GM23338 (cell line): Measurements from ENCODE around the gene PYGB. TPM values are rescaled to one million over a fixed set of nuclear protein-coding genes. Genes with fewer than 3 reads are reported as not detected.
"Not testable (repeated sequence)": the region's sequence is repeated elsewhere in the genome, so short reads cannot be mapped to it uniquely, and the experiment has no call there.

ENCODE experiments used
- ATAC-seq: fragments of 200-7000 bp; cut with Tn5 transposase; 3 replicates; pipeline ENCODE4 v1.9.1; 2020
- DNase-seq: peaks from one replicate; pipeline ENCODE4 v3.0.0-alpha.2; 2015; ENCODE audit warnings: low spot score
- H2AFZ ChIP-seq: fragments of 200-600 bp; sonication (generic); 2 replicates; pipeline ENCODE4 v1.8.0; 2016; ENCODE audit warnings: antibody characterized with exemption, mild to moderate bottlenecking, moderate library complexity
- H3F3A ChIP-seq: fragments of 200-600 bp; sonication (generic); replicated peaks from 2 replicates; pipeline ENCODE4 v1.8.0; 2017; ENCODE audit warnings: antibody characterized with exemption, mixed run types, low read depth
- H3K27ac ChIP-seq: fragments of 200-600 bp; sonication (generic); 2 replicates; pipeline ENCODE4 v1.6.1; 2016; ENCODE audit warnings: low read depth
- H3K27me3 ChIP-seq: fragments of 200-600 bp; sonication (generic); 2 replicates; pipeline ENCODE4 v1.8.0; 2016; ENCODE audit warnings: mild to moderate bottlenecking, mixed run types, moderate library complexity; ENCODE audit not compliant: insufficient read depth
- H3K36me3 ChIP-seq: fragments of 200-600 bp; sonication (generic); 2 replicates; pipeline ENCODE4 v1.8.0; 2016; ENCODE audit warnings: mild to moderate bottlenecking; ENCODE audit not compliant: insufficient read depth
- H3K4me1 ChIP-seq: fragments of 200-600 bp; sonication (generic); 2 replicates; pipeline ENCODE4 v1.8.0; 2016; ENCODE audit warnings: mild to moderate bottlenecking, moderate library complexity; ENCODE audit not compliant: insufficient read depth
- H3K4me2 ChIP-seq: fragments of 200-600 bp; sonication (generic); 2 replicates; pipeline ENCODE4 v1.7.1; 2017; ENCODE audit warnings: mixed run types
- H3K4me3 ChIP-seq: fragments of 200-600 bp; sonication (generic); 2 replicates; pipeline ENCODE4 v1.6.1; 2016; ENCODE audit warnings: mixed run types
- H3K79me2 ChIP-seq: fragments of 200-600 bp; sonication (generic); replicated peaks from 2 replicates; pipeline ENCODE4 v1.8.0; 2017; ENCODE audit warnings: mild to moderate bottlenecking; ENCODE audit not compliant: insufficient read depth
- H3K9me2 ChIP-seq: fragments of 200-600 bp; sonication (generic); 2 replicates; pipeline ENCODE4 v1.8.0; 2017; ENCODE audit not compliant: insufficient read depth
- H4K20me1 ChIP-seq: fragments of 200-600 bp; sonication (generic); replicated peaks from 2 replicates; pipeline ENCODE4 v1.8.0; 2017; ENCODE audit warnings: mild to moderate bottlenecking; ENCODE audit not compliant: insufficient read depth
- H3K27ac Mint-ChIP-seq: 2 replicates; pipeline ENCODE4 v1.8.0; 2020; ENCODE audit warnings: inconsistent platforms, mild to moderate bottlenecking, moderate library complexity, mixed read lengths
- H3K27me3 Mint-ChIP-seq: 3 replicates; pipeline ENCODE4 v1.8.0; 2022; ENCODE audit warnings: low read depth, mild to moderate bottlenecking, moderate library complexity, mixed read lengths, inconsistent platforms; ENCODE audit not compliant: insufficient read depth, poor library complexity
- H3K36me3 Mint-ChIP-seq: 3 replicates; pipeline ENCODE4 v1.8.0; 2021; ENCODE audit warnings: low read depth, mild to moderate bottlenecking, inconsistent platforms, moderate library complexity, mixed read lengths
- H3K4me1 Mint-ChIP-seq: 3 replicates; pipeline ENCODE4 v1.8.0; 2020; ENCODE audit warnings: mild to moderate bottlenecking, inconsistent platforms, mixed read lengths
- H3K4me3 Mint-ChIP-seq: 3 replicates; pipeline ENCODE4 v1.8.0; 2021; ENCODE audit warnings: moderate library complexity, mild to moderate bottlenecking, inconsistent platforms, mixed read lengths
- H3K9me3 Mint-ChIP-seq: 3 replicates; pipeline ENCODE4 v1.8.0; 2020; ENCODE audit warnings: moderate library complexity, mild to moderate bottlenecking, inconsistent platforms, mixed read lengths
- CREB1 ChIP-seq: fragments of 250-450 bp; sonication (Bioruptor Pico); IDR thresholded peaks from 2 replicates; pipeline ENCODE4 v1.5.0; 2020; ENCODE audit warnings: low read depth, mild to moderate bottlenecking, moderate library complexity
- EZH2 ChIP-seq: fragments of 200-600 bp; sonication (generic); IDR thresholded peaks from one replicate; pipeline ENCODE4 v1.8.0; 2017; ENCODE audit warnings: antibody characterized with exemption, mild to moderate bottlenecking, low read depth; ENCODE audit not compliant: unreplicated experiment
- JUNB ChIP-seq: IDR thresholded peaks from one replicate; pipeline ENCODE4 v1.6.1; 2016; ENCODE audit warnings: antibody characterized with exemption; ENCODE audit not compliant: unreplicated experiment
- POLR2AphosphoS5 ChIP-seq: IDR thresholded peaks from 2 replicates; pipeline ENCODE4 v1.6.1; 2016; ENCODE audit warnings: antibody characterized with exemption, low read depth
- STAT1 ChIP-seq: IDR thresholded peaks from one replicate; pipeline ENCODE4 v1.6.1; 2016; ENCODE audit warnings: antibody characterized with exemption; ENCODE audit not compliant: unreplicated experiment
- ZNF114 ChIP-seq: fragments of 250-450 bp; sonication (Bioruptor Pico); IDR thresholded peaks from 2 replicates; pipeline ENCODE4 v1.5.0; 2020; ENCODE audit warnings: mild to moderate bottlenecking, moderate library complexity
- ZNF331 ChIP-seq: fragments of 250-450 bp; sonication (Bioruptor Pico); IDR thresholded peaks from 2 replicates; pipeline ENCODE4 v1.5.0; 2020; ENCODE audit warnings: low read depth, mild to moderate bottlenecking, moderate library complexity
- polyA plus RNA-seq: library from polyadenylated mRNA; unstranded; fragments of >200 nt; fragmentation: Nextera tagmentation; extraction: Ambion mirVana; gene quantifications from 2 replicates; pipeline ENCODE4 v1.2.1, GENCODE V29; 2016
- total RNA-seq: library from RNA; depleted of rRNA; stranded (reverse); fragments of >200 nt; shearing (Covaris generic); gene quantifications from 2 replicates; pipeline ENCODE4 v1.2.3, GENCODE V29; 2014
- TF ChIP-seq, protein P1 (sequence below): fragments of 250-450 bp; sonication (Bioruptor Pico); IDR thresholded peaks from 2 replicates; pipeline ENCODE4 v1.5.0; 2020; ENCODE audit warnings: mild to moderate bottlenecking, moderate library complexity
- TF ChIP-seq, protein P2 (sequence below), 2 experiments: fragments of 200-600 bp in 1 of 2; sonication (generic) in 1 of 2; conservative IDR thresholded peaks; 2 replicates each; pipeline versions ENCODE4 v1.5.1 to v1.6.1; 2016 to 2017; ENCODE audit warnings: antibody characterized with exemption in 2 of 2, low read depth in 2 of 2, mild to moderate bottlenecking in 2 of 2, moderate library complexity in 1 of 2

The PYGB gene
- total and polyA plus RNA-seq, 2 experiments from 2014 or later = 15.6 to 64.0 TPM

DNA sequence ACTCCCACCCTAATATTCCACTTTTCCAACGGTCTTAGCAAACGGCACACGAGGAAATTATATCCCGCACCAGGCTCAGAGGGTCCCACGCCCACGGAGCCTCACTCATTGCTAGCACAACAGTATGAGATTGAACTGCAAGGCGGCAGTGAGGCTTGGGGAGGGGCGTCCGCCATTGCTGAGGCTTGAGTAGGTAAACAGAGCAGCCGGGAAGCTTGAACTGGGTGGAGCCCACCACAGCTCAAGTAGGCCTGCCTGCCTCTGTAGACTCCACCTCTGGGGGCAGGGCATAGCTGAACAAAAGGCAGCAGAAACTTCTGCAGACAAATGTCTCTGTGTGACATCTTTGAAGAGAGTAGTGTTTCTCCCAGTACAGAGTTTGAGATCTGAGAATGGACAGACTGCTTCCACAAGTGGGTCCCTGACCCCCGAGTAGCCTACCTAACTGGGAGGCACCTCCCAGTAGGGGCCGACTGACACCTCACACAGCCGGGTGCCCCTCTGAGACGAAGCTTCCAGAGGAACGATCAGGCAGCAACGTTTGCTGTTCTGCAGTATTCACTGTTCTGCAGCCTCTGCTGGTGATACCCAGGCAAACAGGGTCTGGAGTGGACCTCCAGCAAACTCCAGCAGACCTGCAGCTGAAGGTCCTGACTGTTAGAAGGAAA lies 13.0 kb downstream of the PYGB start:
- DNase-seq, H2AFZ ChIP-seq, H3F3A ChIP-seq, H3K4me1 ChIP-seq, H3K27ac ChIP-seq, H3K4me3 Mint-ChIP-seq, H3K27ac Mint-ChIP-seq, H3K4me3 ChIP-seq, H3K36me3 ChIP-seq, ATAC-seq, H3K4me1 Mint-ChIP-seq, H3K4me2 ChIP-seq, H3K27me3 Mint-ChIP-seq, H3K9me2 ChIP-seq, H3K27me3 ChIP-seq: not testable (repeated sequence)
- peaks cover 47% of the 10 kb centered on the region for H3K36me3 Mint-ChIP-seq
- Histone ChIP-seq H4K20me1 (peaks cover 10% of the 10 kb centered on the region), H3K79me2 (peaks cover 27% of the 10 kb centered on the region)
- peaks cover 12% of the 10 kb centered on the region for H3K9me3 Mint-ChIP-seq

DNA sequence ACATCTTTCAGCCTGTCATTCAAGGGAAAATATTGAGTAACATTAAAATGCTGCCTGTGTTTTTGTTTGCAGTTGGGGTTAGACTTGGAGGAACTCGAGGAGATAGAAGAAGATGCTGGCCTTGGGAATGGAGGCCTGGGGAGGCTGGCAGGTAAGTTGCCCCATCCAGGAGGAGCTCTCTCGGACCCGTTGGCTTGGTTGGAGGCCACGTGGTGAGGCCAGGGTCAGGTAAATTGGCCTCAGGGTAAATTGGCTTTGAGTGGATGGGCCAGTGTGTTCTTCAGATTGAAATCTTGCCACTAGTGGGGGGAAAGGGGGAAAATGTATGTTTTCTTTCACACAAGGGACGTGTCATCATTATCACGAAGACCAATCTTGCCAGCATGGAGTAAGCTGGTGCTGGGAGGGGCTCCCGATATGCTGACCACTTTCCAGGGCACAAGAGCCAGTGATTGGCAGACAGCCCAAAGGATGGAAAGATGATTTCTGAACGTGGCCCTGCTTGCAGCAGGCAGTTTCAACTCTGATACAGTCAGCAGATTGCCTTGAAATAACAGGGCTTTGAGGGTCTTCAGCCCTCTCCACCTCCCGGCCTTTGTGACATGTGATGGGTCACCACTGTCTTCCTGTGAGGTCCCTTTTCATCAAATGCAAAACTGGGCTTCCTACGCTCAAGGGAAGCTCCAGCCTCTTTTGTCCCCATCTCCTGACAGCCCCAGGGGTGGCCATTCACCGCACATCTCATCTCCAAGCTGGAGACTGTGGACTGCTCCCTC lies 21.4 kb downstream of the PYGB start:
- ATAC-seq = no peak
- no peak for DNase-seq
- no peak overlapping the region for H3K4me3 ChIP-seq
- peaks cover 2% of the 10 kb centered on the region; the same call in 1 of the 2 replicates for H4K20me1 ChIP-seq
- H3K36me3 ChIP-seq = no peaks in the 10 kb centered on the region; the same call in 1 of the 2 replicates
- Mint-ChIP-seq H3K4me1 (no peaks in the 10 kb centered on the region), H3K9me3 (no peaks in the 10 kb centered on the region), H3K4me3 (no peak overlapping the region), H3K36me3 (peaks cover 23% of the 10 kb centered on the region), H3K27me3 (peaks cover 10% of the 10 kb centered on the region), H3K27ac (no peak overlapping the region)
- no peaks in the 10 kb centered on the region for H3K4me1 ChIP-seq
- no peaks in the 10 kb centered on the region for H3K27me3 ChIP-seq
- no peak overlapping the region for H2AFZ ChIP-seq
- H3K27ac ChIP-seq = no peak overlapping the region
- 0 out of 2 replicates have a peak, but pooled peaks cover 3% of the 10 kb centered on the region for H3K79me2 ChIP-seq
- H3K4me2 ChIP-seq = no peak overlapping the region
- H3F3A ChIP-seq = no peaks in the 10 kb centered on the region
- H3K9me2 ChIP-seq = no peaks in the 10 kb centered on the region
- TF ChIP-seq ZNF114 (no peak), CREB1 (CRISPR knock-in tag) (no peak), JUNB (no peak), POLR2AphosphoS5 (no peak), STAT1 (no peak), EZH2 (no peak), ZNF331 (CRISPR knock-in tag) (no peak)
- TF ChIP-seq, protein P1, sequence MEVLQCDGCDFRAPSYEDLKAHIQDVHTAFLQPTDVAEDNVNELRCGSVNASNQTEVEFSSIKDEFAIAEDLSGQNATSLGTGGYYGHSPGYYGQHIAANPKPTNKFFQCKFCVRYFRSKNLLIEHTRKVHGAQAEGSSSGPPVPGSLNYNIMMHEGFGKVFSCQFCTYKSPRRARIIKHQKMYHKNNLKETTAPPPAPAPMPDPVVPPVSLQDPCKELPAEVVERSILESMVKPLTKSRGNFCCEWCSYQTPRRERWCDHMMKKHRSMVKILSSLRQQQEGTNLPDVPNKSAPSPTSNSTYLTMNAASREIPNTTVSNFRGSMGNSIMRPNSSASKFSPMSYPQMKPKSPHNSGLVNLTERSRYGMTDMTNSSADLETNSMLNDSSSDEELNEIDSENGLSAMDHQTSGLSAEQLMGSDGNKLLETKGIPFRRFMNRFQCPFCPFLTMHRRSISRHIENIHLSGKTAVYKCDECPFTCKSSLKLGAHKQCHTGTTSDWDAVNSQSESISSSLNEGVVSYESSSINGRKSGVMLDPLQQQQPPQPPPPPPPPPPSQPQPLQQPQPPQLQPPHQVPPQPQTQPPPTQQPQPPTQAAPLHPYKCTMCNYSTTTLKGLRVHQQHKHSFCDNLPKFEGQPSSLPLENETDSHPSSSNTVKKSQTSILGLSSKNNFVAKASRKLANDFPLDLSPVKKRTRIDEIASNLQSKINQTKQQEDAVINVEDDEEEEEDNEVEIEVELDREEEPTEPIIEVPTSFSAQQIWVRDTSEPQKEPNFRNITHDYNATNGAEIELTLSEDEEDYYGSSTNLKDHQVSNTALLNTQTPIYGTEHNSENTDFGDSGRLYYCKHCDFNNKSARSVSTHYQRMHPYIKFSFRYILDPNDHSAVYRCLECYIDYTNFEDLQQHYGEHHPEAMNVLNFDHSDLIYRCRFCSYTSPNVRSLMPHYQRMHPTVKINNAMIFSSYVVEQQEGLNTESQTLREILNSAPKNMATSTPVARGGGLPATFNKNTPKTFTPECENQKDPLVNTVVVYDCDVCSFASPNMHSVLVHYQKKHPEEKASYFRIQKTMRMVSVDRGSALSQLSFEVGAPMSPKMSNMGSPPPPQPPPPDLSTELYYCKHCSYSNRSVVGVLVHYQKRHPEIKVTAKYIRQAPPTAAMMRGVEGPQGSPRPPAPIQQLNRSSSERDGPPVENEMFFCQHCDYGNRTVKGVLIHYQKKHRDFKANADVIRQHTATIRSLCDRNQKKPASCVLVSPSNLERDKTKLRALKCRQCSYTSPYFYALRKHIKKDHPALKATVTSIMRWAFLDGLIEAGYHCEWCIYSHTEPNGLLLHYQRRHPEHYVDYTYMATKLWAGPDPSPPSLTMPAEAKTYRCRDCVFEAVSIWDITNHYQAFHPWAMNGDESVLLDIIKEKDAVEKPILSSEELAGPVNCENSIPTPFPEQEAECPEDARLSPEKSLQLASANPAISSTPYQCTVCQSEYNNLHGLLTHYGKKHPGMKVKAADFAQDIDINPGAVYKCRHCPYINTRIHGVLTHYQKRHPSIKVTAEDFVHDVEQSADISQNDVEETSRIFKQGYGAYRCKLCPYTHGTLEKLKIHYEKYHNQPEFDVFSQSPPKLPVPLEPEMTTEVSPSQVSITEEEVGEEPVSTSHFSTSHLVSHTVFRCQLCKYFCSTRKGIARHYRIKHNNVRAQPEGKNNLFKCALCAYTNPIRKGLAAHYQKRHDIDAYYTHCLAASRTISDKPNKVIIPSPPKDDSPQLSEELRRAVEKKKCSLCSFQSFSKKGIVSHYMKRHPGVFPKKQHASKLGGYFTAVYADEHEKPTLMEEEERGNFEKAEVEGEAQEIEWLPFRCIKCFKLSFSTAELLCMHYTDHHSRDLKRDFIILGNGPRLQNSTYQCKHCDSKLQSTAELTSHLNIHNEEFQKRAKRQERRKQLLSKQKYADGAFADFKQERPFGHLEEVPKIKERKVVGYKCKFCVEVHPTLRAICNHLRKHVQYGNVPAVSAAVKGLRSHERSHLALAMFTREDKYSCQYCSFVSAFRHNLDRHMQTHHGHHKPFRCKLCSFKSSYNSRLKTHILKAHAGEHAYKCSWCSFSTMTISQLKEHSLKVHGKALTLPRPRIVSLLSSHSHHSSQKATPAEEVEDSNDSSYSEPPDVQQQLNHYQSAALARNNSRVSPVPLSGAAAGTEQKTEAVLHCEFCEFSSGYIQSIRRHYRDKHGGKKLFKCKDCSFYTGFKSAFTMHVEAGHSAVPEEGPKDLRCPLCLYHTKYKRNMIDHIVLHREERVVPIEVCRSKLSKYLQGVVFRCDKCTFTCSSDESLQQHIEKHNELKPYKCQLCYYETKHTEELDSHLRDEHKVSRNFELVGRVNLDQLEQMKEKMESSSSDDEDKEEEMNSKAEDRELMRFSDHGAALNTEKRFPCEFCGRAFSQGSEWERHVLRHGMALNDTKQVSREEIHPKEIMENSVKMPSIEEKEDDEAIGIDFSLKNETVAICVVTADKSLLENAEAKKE (CRISPR knock-in tag) = no peak
- TF ChIP-seq, protein P2, sequence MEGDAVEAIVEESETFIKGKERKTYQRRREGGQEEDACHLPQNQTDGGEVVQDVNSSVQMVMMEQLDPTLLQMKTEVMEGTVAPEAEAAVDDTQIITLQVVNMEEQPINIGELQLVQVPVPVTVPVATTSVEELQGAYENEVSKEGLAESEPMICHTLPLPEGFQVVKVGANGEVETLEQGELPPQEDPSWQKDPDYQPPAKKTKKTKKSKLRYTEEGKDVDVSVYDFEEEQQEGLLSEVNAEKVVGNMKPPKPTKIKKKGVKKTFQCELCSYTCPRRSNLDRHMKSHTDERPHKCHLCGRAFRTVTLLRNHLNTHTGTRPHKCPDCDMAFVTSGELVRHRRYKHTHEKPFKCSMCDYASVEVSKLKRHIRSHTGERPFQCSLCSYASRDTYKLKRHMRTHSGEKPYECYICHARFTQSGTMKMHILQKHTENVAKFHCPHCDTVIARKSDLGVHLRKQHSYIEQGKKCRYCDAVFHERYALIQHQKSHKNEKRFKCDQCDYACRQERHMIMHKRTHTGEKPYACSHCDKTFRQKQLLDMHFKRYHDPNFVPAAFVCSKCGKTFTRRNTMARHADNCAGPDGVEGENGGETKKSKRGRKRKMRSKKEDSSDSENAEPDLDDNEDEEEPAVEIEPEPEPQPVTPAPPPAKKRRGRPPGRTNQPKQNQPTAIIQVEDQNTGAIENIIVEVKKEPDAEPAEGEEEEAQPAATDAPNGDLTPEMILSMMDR (conservative IDR thresholded peaks at IDR 0.05; ENCODE audit: low read depth in 2 of 2) = no peak
